A172 (cell line): ENCODE data around the gene TTBK2. TPM values are rescaled to one million over a fixed set of nuclear protein-coding genes. Genes with fewer than 3 reads are reported as not detected.

Source experiments
- DNase-seq: peaks from one replicate; pipeline ENCODE4 v3.0.0-alpha.2; 2015; ENCODE audit warnings: low spot score
- total RNA-seq: library from RNA; depleted of rRNA; stranded (reverse); fragments of >200 nt; shearing (Covaris generic); gene quantifications from 2 replicates; pipeline ENCODE4 v1.2.3, GENCODE V29; 2014; rRNA removed

TTBK2 gene
- total RNA-seq, 1 experiment from 2014 or later = 17.0 TPM

- DNase-seq = no peak
These were observed 226.6 kb downstream of the TTBK2 start for GRCh38 chr15:42693942-42694341.

- DNase-seq = no peak
These were observed 227.1 kb downstream of the TTBK2 start for GRCh38 chr15:42693496-42693895.

GRCh38 chr15:42692997-42693396 lies 227.6 kb downstream of the TTBK2 start:
- no peak for DNase-seq

- DNase-seq = no peak
These were observed 228.0 kb downstream of the TTBK2 start for GRCh38 chr15:42692536-42692935.

- no peak for DNase-seq
These were observed 228.8 kb downstream of the TTBK2 start for GRCh38 chr15:42691770-42692169.

- DNase-seq = no peak
These were observed 229.3 kb downstream of the TTBK2 start for GRCh38 chr15:42691308-42691707.

Other genes with a start within 250 kb of the TTBK2 start
- 11.3 and 14.5 TPM in 2 replicates for gene CDAN1, start 183.7 kb downstream of the TTBK2 start, total RNA-seq
- 26.4 and 30.7 TPM in 2 replicates for gene UBR1, start 185.3 kb upstream of the TTBK2 start, total RNA-seq
- gene TMEM62, start 212.8 kb upstream of the TTBK2 start, total RNA-seq = 23.4 and 39.2 TPM in 2 replicates